Measurements from ENCODE around the gene DAB2IP.

- TF ChIP-seq, protein P1, sequence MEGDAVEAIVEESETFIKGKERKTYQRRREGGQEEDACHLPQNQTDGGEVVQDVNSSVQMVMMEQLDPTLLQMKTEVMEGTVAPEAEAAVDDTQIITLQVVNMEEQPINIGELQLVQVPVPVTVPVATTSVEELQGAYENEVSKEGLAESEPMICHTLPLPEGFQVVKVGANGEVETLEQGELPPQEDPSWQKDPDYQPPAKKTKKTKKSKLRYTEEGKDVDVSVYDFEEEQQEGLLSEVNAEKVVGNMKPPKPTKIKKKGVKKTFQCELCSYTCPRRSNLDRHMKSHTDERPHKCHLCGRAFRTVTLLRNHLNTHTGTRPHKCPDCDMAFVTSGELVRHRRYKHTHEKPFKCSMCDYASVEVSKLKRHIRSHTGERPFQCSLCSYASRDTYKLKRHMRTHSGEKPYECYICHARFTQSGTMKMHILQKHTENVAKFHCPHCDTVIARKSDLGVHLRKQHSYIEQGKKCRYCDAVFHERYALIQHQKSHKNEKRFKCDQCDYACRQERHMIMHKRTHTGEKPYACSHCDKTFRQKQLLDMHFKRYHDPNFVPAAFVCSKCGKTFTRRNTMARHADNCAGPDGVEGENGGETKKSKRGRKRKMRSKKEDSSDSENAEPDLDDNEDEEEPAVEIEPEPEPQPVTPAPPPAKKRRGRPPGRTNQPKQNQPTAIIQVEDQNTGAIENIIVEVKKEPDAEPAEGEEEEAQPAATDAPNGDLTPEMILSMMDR (IDR thresholded peaks at IDR 0.05; ENCODE audit: low read depth, low read length, poor library complexity, severe bottlenecking) = no peak
- TF ChIP-seq EZH2phosphoT487 (IDR thresholded peaks at IDR 0.05; ENCODE audit: borderline replicate concordance, low read length) = no peak
Observed at GRCh38 chr9:121714873-121715272, 63.4 kb downstream of the DAB2IP start.
